Measurements from ENCODE around the gene KRT40.
A peak's percentile ranks its signal among the peaks of the same experiment; 100 is the strongest.

Gene KRT40

DNA sequence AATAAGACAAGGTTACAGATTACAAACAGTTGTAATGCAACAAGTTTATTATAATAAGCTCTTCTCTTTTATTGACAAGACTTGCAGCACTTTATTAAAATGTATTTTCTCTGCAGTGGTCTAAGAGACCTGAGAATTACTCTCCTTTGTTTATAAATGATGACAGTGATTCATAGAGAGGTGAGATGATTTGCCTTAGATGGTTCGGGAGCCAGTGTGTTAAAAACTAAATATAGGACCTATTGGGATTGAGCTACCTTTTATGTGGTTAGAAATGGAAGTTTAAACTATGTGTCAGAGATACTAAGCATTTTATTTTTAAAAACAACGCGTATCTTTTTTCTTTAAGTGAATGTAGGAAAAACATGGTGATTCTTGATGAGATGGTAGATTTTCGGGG is 12.7 kb upstream of the KRT40 start:
- DNase-seq (ENCODE audit: low spot score) = peak; percentile 95

DNA sequence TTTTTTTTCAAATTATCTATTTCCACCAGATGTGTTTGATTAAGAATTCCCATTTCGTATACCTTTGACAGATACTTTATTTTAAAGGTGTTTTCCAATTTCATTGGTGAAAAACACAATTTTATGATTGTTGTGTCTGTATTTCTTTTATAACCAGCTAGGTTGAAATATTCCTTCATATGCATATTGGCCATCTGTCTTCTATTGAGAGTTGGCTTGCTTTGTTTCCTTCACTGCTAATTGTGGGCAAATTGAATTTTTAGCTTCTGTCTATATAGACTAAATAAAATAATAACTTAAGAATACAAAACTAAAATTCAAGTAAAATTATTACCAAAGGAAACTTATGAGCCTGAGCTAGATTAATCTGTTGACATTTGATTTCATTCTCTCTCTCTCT is 11.0 kb upstream of the KRT40 start:
- DNase-seq (ENCODE audit: low spot score) = no peak

DNA sequence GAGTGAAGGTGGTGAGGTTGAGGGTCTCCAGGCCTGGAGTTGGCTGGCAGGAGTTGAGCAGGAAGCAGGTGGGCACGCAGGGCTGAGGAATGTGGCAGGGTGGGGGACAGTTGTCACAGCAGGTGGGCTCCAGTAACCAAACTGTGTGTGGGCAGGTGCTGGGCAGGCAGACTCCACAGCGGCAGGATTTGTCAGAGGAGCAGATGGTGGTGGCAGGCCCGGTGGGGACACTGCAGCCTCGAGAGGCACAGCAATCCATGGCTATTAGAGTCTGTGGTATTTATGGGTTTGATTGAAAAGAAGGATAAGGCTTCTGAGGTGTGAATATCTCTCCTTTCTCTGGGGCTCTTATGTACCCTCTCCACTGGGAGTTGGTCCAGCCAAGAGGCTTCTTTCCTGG is 9.7 kb upstream of the KRT40 start, which contains the start of gene KRTAP3-3:
Gene KRTAP3-3 (minus strand): TSS at position 326 of the 400 bp plus-strand sequence. CDS start 67 bp downstream, at position 259.
- DNase-seq (ENCODE audit: low spot score) = peak; percentile 53

DNA sequence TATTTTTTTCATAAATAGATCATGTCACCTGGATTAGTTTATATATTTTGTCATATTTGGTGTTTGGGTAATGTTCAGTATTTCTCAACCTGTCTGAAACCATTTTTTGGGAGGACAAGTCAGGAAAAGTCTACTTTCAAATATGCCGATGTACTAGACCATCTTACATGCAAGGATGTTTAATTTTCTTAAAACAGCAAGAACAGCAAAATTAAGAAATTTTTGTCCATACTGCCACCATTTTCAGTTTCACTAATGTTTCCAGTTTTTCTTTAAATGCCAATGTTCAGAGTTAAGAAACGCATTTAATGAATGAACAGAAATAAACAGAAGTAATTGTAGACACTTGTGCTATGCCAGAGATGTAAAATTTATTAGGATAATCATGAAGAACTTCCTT is 9.0 kb upstream of the KRT40 start:
- DNase-seq (ENCODE audit: low spot score) = no peak

DNA sequence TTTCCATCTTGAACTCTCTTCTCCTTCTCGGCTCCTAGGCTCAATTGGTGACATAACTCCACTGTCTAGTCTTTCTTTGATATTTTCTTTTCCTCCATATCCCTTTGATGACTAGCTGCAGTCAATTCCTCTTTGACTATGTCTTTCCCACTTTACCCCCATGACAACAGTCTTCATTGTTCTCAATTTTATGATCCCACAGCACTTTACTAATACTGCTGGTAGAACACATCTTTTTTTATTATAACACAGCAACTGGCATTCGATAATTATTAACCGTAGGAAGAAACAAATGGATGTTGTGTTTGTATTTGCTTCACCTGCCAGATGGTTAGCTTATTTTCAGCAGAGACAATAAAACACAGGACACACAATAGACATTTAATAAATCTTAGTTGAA is 8.5 kb upstream of the KRT40 start:
- DNase-seq (ENCODE audit: low spot score) = peak; percentile 84

DNA sequence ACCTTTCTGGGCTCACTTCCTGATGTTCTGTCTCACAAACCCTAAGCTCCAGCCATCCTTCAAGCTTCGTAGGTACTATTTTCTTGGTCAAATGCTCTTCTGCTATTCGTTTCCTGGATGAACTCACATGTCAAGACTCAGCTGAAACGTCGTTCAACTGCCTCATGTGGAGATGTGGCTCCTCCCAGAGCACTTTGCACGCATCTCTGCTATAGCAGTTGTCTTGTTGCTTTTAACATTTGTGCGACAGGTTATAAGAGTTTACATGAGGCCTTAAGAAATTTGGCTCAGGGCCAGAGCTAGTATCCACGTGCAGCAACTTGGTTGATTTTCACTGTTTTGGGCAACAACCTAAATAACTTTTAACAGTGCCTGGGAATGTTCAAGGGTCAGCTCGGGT is 2.8 kb upstream of the KRT40 start:
- no peak for DNase-seq (ENCODE audit: low spot score)

DNA sequence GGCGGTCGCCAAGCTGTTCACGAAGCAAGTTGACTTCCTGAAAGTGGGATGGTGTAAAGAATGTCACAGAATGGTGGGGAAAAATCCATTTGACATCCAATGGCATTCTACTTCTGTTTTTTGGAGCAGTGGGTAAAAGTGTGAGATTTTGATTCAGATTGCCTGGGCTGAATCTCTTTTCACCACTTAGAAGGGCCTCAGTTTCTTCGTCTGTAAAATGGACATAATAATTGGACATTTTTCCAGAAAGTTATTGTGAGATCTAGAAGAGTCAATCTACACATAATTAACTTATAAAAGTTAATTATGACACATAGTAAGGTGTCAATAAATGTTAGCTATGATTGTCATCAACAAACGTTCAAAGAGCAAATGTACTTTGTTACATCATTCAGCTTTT is 3.0 kb downstream of the KRT40 start:
- DNase-seq (ENCODE audit: low spot score) = no peak

DNA sequence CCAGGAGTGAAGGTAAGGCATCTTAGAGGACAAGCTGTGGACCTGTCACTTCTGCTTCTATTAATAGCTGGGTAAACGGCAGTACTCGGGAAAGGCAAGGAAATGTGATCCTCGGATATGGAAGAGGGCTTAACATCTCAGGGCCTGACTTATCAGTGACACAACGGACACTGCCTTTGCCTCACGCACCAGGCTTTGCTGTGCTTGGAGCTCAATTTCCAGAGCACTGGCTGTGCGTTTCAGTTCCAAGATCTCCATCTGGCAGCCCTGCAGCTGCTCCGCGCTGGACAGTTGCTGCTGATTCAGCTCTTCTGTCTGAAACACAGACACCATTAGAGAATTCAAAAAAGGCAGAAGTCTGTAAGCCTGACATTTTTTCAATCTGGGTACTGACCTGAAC is 3.5 kb downstream of the KRT40 start:
- DNase-seq (ENCODE audit: low spot score) = no peak

DNA sequence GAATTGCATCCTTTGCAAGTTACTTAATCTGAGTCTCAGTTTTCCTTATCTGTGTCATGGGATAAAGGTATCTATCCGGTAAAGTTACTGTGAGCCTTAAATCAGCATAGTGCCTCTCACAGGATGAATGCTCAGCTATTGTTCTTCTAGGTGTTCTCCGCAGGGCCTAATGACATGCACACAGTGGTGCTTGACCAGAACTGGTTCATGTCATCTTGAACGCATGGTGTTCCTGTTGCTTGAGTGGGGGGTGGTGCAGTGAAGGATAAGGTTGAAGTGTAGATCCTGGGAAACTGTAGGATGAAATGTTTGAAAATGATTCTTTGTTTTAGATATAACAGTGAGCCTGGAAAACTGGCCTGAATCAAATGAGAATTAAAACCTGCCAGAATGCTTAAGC is 4.0 kb downstream of the KRT40 start:
- DNase-seq (ENCODE audit: low spot score) = no peak

DNA sequence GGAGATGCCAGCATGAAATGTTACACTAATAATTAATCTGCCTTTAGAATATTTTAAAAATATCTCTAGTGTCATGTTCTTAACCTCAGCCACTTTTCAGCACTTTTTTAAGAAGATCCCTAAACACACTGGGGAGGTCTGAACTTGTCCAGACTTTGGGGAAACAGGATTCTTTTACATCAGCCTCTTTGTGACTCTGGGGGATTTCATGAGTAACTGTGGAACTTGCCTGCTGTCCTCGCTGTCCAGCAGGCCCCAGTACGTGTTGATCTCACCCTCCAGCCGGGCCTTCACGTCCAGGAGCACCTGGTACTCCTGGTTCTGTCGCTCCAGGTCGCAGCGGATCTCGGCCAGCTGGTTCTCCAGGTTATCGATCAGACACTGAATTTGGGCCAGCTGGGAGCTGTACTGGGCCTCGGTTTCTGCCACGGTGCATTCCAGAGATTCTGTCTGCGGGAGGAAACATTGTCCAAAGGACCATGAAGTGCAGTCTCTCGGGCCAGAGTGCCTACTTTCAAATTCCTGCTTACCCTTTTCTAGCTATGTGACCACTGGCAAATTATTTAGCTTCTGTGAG is 5.5 kb downstream of the KRT40 start:
- no peak for DNase-seq (ENCODE audit: low spot score)

DNA sequence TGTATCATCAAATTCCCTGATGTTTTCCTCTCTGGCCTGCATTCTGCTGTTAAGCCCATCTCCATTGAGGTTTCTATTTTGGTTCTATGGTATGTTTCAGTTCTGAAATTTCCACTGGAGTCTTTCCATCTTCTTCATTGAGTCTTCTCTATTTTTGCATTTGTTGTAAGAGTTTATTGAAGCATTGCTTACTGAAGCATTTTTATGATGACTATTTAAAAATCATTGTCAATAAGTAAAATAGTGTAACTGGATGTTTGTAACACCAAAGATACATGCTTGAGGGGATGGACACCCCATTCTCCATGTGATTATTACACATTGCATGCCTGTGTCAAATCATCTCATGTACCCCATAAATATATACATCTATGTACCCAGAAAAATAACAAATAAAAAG is 8.6 kb downstream of the KRT40 start:
- no peak for DNase-seq (ENCODE audit: low spot score)

DNA sequence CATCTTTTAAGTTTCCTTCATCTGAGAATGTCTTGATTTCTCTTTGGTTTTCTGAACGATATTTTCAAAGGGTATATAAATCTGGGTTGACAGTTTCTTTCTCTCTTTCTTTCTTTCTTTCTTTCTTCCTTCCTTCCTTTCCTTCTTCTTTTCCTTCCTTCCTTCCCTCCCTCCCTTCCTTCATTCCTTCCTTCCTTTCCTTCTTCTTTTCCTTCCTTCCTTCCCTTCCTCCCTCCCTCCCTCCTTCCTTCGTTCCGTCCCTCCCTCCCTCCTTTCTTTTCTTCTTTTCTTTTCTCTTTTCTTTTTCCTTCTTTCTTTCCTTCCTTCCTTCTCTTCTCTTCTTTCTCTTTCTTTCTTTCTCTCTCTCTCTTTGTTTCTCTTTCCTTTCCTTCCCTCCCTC is 9.8 kb downstream of the KRT40 start:
- DNase-seq (ENCODE audit: low spot score) = no peak

DNA sequence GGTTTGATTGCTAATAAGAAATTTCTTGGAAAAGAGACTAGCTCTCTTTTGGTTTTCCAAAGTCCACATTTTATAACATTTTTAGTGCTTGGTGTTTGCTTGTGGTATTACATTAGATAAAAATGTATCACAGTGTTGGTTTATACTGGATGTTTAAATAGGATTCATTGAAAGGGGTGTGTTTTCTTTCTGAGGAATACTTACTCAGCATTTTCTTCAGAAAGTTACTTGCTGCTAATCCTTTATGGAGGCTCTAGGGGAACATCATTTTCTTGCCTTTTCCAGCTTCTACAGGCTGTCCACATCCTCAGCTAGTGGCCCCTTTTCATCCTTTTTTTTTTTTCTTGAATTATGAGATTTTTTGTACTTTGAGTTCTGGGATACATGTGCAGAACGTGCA is 16.5 kb downstream of the KRT40 start:
- no peak for DNase-seq (ENCODE audit: low spot score)

DNA sequence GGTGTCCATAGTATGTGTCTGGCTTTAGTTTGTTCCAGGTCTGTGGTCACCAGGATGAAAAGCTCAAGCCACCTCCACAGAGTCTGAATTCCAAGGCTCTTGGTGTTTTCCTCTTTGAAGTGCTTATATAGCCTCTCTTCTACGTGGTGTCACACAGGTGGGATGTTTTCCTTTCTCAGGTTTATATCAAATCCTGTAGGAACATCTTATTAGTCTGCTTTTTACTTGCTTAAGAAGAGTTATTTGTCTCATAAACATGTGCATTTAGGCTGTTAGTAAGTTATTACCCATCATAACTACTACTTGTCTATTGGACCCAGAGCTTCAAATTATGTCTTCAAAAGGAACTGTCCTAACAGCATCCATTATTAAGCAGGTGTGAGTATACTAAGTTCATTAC is 17.3 kb downstream of the KRT40 start, which contains the start of gene KRT39:
Gene KRT39 (minus strand): TSS at position 101 of the 400 bp plus-strand sequence. CDS start 92 bp downstream, at position 9.
- DNase-seq (ENCODE audit: low spot score) = no peak

DNA sequence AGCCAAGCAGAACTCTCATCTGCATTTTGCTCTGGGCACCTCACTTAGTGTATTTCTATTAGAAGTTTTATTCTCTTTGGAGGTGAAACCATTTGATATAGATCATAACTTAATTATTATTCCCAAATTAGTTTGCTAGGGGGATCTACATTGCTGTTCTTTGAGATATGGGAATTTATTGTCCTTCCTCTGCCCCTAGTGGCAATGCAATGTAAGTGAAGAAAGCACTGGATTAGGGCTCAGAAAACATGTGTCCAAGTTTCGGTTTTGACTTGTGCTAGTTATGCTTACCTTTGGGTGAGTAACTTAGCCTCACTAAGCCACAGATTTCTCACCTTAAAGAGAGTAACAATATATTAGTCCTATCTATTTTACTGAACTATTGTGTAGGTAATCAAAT is 20.3 kb downstream of the KRT40 start:
- no peak for DNase-seq (ENCODE audit: low spot score)

DNA sequence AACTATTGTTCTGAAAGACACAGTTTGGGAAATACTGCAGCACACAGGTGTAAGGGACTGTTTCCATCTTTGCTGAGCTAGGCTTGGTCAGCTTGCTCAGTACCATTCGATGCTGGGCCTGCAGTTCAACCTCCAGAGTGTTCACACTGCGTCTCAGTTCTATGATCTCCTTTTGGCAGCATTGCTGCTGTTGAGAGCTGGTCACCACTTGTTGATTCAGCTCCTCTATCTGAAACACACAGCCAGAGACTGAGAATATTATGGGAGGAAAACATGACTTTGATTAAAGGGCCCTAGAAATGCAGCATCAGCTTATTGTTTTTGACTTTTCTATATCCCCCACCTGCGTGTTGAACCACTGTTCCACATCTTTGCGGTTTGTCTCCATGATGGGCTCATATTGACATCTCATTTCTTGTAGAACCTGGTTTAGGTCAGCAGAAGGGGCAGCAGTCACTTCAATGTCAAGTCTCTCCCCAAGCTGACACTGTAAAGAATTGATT is 22.0 kb downstream of the KRT40 start:
- DNase-seq (ENCODE audit: low spot score) = no peak

DNA sequence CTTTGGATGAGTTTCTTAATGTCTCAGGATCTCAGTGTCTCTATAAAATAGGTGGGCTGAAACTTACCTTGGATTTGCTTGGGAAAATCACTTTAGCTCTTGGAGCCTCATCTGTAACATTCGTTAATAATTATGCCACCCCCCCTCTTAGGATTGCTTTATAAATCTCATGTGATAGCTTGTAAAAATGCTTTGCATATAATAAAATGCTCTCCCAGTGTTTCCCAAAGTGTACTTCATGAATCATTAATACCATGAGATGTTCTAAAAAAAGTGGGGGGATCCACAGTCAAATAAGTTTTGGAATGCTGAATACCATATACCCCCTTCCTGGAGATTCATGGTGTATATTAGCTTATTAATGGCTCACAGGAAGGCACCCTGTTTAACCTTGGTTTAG is 22.5 kb downstream of the KRT40 start:
- DNase-seq (ENCODE audit: low spot score) = no peak

DNA sequence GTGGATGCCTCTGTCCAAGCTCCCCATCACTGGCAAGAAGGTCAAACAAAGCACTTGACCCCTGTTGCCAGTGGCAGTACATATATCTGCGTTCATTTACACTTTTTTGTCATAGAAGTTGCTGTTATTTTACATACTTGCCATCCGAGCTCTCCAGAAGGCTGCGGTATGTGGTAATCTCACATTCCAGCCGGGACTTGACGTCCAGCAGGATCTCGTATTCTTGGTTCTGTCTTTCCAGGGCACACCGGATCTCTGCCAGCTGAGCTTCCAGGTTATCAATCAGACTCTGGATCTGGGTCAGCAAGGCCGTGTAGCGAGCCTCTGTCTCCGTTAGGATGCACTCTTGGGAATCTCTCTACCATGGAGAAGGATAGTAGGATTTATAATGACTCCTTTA is 24.0 kb downstream of the KRT40 start:
- no peak for DNase-seq (ENCODE audit: low spot score)

DNA sequence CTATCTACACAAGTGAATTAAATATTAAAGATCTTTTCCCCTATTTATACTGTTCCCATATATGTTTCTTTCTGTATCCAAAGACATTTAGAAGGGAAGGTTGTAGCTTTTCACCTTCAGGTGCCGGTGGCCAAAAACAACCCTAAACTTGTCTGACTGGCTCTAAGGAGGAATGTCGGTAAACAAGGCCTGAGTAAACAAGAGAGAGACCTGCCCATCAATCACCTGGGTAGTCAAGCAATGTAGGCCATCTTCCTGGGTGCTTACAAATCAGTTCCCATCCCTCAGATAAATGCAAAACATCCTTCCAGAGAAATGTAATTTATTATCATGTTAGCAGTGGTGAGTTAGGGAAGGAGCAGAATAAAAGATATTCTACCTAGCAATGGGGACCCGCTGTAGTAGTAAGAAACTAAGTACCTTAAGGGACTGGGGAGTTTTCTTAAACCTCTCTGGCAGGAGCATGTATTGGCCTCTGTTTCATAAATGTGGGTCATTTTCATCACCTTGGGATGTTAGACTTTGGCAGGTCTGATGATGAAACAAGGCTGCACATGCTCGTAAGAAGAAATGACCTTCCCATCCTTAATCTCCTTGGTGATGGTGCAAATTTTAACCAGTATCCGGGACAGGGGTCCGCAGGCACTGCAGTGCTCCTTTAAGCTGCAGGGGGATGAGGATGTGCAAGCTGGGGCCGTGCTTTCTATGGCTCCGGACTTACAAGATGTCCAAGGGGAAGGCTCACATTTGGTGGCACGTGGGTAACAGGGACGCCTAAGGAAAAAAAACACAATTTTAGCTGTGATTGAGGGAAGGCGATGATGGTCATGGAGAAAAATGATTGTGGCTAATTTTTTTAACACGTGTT is 25.8 kb downstream of the KRT40 start:
- DNase-seq (ENCODE audit: low spot score) = peak; percentile 58

DNA sequence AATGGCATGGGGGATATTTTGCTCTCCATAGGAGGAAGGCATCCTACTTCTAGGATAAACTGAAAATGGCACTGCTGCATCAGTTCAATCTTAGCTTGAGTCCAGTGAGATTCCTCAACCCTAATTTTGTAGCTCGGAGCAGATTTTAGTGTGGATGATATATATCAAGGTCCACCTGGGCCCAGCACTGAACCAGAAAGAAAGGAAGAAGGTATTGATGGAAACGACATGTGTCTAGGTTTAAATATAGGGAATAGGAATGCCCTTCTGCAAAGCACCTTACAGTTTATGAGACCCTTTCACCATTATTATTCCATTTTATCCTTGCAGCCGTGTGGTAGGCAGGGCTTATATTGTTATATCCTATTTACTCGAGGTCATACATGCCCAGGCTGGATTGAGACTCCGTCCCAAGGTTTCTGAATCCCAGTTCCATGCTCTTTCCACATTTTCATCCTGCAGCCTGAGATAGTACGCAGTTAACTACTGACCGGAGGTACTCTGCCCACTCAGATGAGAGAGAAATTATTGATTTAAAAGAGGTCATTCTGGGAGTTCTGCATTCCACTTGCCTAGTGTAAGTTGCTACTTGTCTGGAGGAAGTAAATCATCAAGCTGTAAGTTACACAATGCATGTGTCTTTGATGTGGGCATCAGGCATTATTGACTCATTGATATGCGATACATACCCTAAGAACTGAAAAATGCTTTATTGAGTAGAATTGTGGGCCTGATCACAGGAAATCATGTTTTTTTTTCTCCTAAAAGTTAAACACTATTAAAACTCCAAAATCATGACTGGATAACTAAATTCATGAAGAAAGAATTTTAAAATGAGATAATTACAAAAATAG is 27.5 kb downstream of the KRT40 start:
- peak; percentile 99 for DNase-seq (ENCODE audit: low spot score)

DNA sequence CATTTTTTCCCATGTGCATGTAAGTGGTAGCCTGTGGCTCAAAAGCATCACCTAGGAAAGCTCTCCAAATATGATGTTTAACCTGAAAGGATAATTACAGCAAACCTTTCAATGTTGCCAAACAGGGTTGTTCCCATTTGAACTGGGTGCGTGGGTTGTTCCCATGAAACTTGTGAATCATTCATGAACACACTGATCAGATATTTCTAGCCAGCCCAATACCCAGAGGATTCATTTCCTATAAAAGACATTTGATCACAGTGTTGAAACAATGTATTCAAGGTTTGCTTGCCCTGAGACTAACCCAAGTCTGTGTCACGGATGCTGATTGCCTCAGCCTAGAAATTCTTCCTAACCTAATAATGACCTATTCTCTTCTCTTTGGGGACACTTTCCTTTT is 30.2 kb downstream of the KRT40 start:
- DNase-seq (ENCODE audit: low spot score) = peak; percentile 91

DNA sequence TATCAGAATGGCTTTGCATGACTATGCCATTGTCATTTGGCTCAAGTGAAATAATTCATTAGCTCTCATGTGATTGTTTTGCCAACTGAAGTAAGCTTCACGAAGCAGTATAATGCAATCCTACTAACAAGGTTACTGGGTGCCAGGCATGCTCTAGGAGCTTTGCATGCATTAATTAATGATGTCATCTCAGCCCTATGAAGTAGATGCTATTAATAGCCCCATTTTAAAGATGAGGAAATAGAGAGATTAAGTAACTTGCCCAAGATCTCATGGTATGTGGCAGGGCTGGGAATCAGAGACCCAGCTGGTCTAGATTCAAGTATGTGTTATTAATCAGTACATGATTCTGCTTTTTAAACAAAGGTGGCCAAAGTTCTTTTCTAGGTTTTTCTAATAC is 31.5 kb downstream of the KRT40 start:
- peak; percentile 79 for DNase-seq (ENCODE audit: low spot score)

DNA sequence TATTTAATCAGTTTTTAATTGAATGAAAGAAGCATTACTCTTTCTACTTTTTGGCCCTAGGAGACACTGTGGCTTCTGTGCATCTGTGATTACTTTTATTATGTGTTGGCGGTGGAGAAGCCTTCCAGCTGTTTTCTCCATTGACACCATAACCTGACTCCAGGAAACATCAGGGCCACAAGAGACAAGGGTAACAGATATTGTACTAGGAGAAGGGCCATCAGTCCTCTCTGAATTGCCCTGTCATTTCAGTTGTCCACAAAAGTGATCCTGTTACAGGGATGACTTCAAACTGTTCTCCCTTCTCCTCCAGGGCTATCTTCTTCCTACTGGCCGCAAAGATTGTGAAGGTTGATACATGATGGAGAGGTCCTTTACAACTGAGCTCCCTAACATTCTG is 32.0 kb downstream of the KRT40 start:
- DNase-seq (ENCODE audit: low spot score) = no peak
